Osteocyte (in vitro differentiated cells): ENCODE data around the gene SEMA3C. TPM values are rescaled to one million over a fixed set of nuclear protein-coding genes. Genes with fewer than 3 reads are reported as not detected.
A peak's percentile ranks its signal among the peaks of the same experiment; 100 is the strongest.

Experiments used
- DNase-seq: peaks from one replicate; pipeline ENCODE4 v3.0.0; 2021; ENCODE audit warnings: mixed read lengths; ENCODE audit not compliant: unreplicated experiment; ENCODE audit errors: extremely low spot score
- H3K27ac Mint-ChIP-seq: one replicate; pipeline ENCODE4 v1.8.0; 2021; ENCODE audit warnings: mild to moderate bottlenecking, mixed read lengths; ENCODE audit not compliant: unreplicated experiment
- H3K27me3 Mint-ChIP-seq: one replicate; pipeline ENCODE4 v1.8.0; 2021; ENCODE audit warnings: mixed read lengths; ENCODE audit not compliant: unreplicated experiment
- H3K36me3 Mint-ChIP-seq: one replicate; pipeline ENCODE4 v1.8.0; 2021; ENCODE audit warnings: mixed read lengths; ENCODE audit not compliant: unreplicated experiment
- H3K4me1 Mint-ChIP-seq: one replicate; pipeline ENCODE4 v1.8.0; 2021; ENCODE audit warnings: mixed read lengths; ENCODE audit not compliant: unreplicated experiment
- H3K4me3 Mint-ChIP-seq: one replicate; pipeline ENCODE4 v1.8.0; 2021; ENCODE audit warnings: mild to moderate bottlenecking, moderate library complexity, mixed read lengths; ENCODE audit not compliant: unreplicated experiment
- H3K9me3 Mint-ChIP-seq: one replicate; pipeline ENCODE4 v1.8.0; 2021; ENCODE audit warnings: mixed read lengths; ENCODE audit not compliant: unreplicated experiment
- total RNA-seq: library from RNA; stranded (reverse); gene quantifications from 2 replicates; pipeline ENCODE4 v1.2.1, GENCODE V29; 2021
- TF ChIP-seq, protein P1 (sequence below): fragments of 200-600 bp; sonication (generic); IDR thresholded peaks from 2 replicates; pipeline ENCODE4 v1.5.0; 2021; ENCODE audit warnings: antibody characterized with exemption, mild to moderate bottlenecking, moderate library complexity

Gene SEMA3C
- total RNA-seq, 1 donor from 2014 or later: 74.1 TPM

DNA sequence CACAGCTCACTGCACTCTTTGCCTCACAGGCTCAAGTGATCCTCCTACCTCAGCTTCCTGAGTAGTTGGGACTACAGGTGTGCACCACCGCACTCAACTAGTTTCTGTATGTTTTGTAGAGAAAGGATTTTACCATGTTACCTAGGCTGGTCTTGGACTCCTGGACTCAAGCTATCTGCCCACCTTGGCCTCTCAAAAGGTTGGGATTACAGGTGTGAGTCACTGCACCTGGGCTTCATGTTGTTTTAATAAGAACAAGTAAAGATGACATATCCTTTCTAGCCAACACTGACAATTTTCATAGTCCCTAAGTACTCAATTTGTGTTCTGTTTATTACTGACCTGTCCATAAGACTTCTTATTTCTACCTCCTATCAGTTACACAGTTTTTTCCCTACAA lies 16.8 kb downstream of the SEMA3C start:
- Mint-ChIP-seq H3K36me3 (no peaks in the 10 kb centered on the region), H3K4me3 (no peak overlapping the region), H3K4me1 (peaks cover 41% of the 10 kb centered on the region)

DNA sequence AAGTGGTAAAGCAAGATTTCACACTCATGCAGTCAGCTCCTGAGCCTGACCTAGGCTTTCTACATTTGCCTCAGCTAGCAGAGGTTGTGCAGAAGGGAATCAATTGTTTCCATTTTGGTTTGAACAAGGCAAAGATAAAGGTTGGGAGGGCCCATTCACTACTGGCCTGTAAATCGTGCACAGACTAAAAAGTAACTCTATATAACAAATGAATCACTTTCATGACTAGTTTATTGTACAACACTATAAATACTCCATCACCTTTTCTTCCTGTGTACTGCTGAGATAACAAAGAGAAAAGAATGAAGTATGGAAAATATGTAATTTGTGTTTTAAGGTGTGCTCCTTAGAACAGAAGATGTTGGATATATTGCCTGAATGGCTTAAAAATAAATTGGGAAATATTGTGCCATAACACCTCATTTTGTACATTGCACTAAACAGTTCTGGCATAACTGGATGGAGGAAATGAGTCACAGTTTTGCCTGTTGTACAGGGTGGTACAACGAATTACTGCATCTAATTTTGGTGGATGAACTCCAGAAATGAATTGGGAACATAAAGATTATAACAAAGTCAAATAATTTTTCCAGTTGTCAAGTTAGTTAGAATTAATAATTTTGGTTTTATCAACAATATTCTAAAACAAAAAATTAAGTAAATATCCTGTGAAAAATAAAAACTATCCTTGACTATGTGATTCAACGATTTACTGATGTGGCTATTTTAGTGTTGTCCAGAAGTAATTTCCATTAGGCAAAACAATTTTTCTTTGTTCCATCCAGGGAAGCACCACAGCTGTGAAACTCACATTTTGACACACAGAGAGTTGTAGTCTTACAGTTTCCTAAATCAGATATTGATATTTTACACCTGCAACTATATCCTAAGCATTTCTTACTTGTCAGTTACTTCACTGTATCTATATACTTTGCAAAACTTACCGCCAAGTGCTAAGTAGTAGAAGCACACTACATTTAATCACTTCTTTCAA lies 18.0 kb downstream of the SEMA3C start:
- Mint-ChIP-seq H3K4me1 (peaks cover 43% of the 10 kb centered on the region), H3K27ac (peak overlapping the region; percentile 62), H3K9me3 (no peaks in the 10 kb centered on the region), H3K27me3 (no peaks in the 10 kb centered on the region), H3K36me3 (no peaks in the 10 kb centered on the region), H3K4me3 (no peak overlapping the region)
- TF ChIP-seq, protein P1, sequence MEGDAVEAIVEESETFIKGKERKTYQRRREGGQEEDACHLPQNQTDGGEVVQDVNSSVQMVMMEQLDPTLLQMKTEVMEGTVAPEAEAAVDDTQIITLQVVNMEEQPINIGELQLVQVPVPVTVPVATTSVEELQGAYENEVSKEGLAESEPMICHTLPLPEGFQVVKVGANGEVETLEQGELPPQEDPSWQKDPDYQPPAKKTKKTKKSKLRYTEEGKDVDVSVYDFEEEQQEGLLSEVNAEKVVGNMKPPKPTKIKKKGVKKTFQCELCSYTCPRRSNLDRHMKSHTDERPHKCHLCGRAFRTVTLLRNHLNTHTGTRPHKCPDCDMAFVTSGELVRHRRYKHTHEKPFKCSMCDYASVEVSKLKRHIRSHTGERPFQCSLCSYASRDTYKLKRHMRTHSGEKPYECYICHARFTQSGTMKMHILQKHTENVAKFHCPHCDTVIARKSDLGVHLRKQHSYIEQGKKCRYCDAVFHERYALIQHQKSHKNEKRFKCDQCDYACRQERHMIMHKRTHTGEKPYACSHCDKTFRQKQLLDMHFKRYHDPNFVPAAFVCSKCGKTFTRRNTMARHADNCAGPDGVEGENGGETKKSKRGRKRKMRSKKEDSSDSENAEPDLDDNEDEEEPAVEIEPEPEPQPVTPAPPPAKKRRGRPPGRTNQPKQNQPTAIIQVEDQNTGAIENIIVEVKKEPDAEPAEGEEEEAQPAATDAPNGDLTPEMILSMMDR: no peak
- no peak for DNase-seq

More for the DNA sequence above, 16.8 kb downstream of the SEMA3C start:
- H3K9me3 Mint-ChIP-seq: no peaks in the 10 kb centered on the region
- H3K27me3 Mint-ChIP-seq: no peaks in the 10 kb centered on the region
- DNase-seq: no peak
- TF ChIP-seq, protein P1: no peak
- H3K27ac Mint-ChIP-seq: peak overlapping the region; percentile 41

DNA sequence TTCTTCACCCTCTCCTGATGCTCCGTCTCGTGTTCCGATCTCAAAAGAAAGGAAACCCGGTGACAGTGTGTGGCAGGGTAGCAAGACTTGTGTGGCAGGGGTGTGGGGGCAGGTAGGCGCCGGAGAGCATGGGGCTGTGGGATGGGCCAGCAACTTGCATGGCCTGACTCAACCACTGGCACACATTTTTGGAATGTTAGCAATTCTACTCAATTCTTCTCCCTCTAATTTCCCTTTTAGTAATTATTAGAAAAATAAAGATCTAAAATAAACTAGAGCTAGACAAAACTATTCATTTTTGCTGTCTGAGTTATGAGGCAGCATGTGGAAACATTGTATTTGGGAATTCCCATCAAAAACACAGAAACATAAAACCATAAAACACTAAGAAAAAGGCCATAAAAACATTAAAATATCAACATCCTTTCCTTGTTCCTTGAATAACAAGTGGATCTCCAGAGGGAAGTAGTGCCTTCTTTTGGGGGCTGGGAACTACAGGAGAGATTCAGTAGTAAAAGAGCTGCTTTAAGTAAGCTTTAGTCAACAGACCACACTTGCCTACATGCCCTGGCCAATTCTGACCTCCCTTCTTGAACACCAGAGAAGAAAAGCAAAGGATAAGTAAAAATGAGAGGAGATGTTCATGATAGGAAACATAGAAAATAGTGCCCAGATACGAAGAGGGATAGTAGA lies 21.8 kb downstream of the SEMA3C start:
- peak overlapping the region; percentile 84 for H3K27ac Mint-ChIP-seq

DNA sequence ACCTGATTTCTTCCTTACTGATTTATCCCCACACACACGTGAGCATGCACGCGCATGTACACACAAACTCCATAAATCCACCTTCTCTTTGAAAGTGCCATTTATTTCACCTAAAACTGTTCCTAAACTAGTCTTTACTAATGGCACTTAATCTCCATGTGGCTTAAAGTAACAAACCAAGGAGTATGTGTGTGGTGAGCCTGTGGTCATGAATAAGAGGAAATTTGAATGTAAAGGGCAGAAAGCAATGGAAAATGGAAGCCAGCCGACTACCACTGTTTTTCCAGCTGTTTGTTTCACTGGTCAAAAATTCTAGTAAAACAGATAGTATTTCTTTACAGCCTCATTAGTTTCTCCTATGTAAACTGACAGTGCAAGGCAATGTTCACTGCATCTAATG lies 23.8 kb downstream of the SEMA3C start:
- TF ChIP-seq, protein P1: no peak
- Mint-ChIP-seq H3K9me3 (no peaks in the 10 kb centered on the region), H3K27me3 (no peaks in the 10 kb centered on the region), H3K36me3 (peaks cover 3% of the 10 kb centered on the region), H3K27ac (peak overlapping the region; percentile 86), H3K4me3 (no peak overlapping the region), H3K4me1 (peaks cover 55% of the 10 kb centered on the region)
- no peak for DNase-seq

More for the DNA sequence above, 21.8 kb downstream of the SEMA3C start:
- no peaks in the 10 kb centered on the region for H3K27me3 Mint-ChIP-seq
- DNase-seq: no peak
- TF ChIP-seq, protein P1: no peak
- peak overlapping the region; percentile 19 for H3K4me3 Mint-ChIP-seq
- H3K4me1 Mint-ChIP-seq: peaks cover 57% of the 10 kb centered on the region
- peaks cover under 1% of the 10 kb centered on the region for H3K36me3 Mint-ChIP-seq
- H3K9me3 Mint-ChIP-seq: no peaks in the 10 kb centered on the region

DNA sequence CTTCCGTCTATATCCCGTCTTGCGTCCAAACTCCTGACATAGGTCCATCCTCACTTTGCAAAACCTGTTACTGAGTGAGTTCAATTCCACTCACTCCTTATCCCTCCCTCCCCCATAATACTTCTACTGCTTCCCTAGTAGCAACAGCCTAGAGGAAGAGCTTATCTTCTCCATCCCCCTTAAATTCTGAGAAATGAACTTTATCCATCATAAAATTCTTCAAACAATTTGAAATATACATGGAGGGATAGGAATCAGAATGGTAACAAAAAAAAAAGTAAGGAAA lies 27.6 kb downstream of the SEMA3C start:
- Mint-ChIP-seq H3K27me3 (no peaks in the 10 kb centered on the region), H3K4me3 (no peak overlapping the region), H3K9me3 (no peaks in the 10 kb centered on the region), H3K36me3 (peaks cover 3% of the 10 kb centered on the region), H3K4me1 (peaks cover 50% of the 10 kb centered on the region), H3K27ac (no peak overlapping the region)
- TF ChIP-seq, protein P1: no peak
- no peak for DNase-seq
